ENCODE data around the gene HOXB3.

- TF ChIP-seq CTCF (conservative IDR thresholded peaks at IDR 0.05) (no peak), ZFX (IDR thresholded peaks at IDR 0.05) (no peak)
These were observed 43.7 kb downstream of the HOXB3 start for GRCh38 chr17:48546137-48546923.
